Measurements from ENCODE around the gene IL1B. TPM values are rescaled to one million over a fixed set of nuclear protein-coding genes. Genes with fewer than 3 reads are reported as not detected.

The IL1B gene
- total RNA-seq, 2 experiments from 2014 or later = 3.8 to 5.6 TPM

- CTCF ChIA-PET = no interaction called here
- H3K4me1 Mint-ChIP-seq (ENCODE audit: low read depth) = no peaks in the 10 kb centered on the region
- Histone ChIP-seq H3K4me3 (ENCODE audit: low read length) (no peak overlapping the region), H3K4me1 (ENCODE audit: insufficient read depth, low read length) (no peaks in the 10 kb centered on the region), H3K27me3 (ENCODE audit: control insufficient read depth in 1 of 2, insufficient read depth in 2 of 2, low read length in 2 of 2) (no peaks in the 10 kb centered on the region), H3K27ac (ENCODE audit: low read depth in 1 of 2, low read length in 2 of 2) (no peak overlapping the region), H3K36me3 (ENCODE audit: insufficient read depth, low read length) (no peaks in the 10 kb centered on the region), H3K9me3 (ENCODE audit: control insufficient read depth in 1 of 2, insufficient read depth in 1 of 2, low read length in 2 of 2) (no peaks in the 10 kb centered on the region)
- no peak overlapping the region for H3K4me3 Mint-ChIP-seq
- no peaks in the 10 kb centered on the region for H3K9me3 Mint-ChIP-seq
- DNase-seq = peak in 1 of 14 experiments; percentile 22
- no peak for ATAC-seq (ENCODE audit: poor library complexity)
- POLR2A ChIA-PET = no interaction called here
- no peaks in the 10 kb centered on the region for H3K36me3 Mint-ChIP-seq (ENCODE audit: low read depth)
- H3K27ac Mint-ChIP-seq = no peak overlapping the region
- H3K27me3 Mint-ChIP-seq = peaks cover 11% of the 10 kb centered on the region
- intact Hi-C loops (cut with DNase I, micrococcal nuclease) = no loop called here
- TF ChIP-seq, protein P1, sequence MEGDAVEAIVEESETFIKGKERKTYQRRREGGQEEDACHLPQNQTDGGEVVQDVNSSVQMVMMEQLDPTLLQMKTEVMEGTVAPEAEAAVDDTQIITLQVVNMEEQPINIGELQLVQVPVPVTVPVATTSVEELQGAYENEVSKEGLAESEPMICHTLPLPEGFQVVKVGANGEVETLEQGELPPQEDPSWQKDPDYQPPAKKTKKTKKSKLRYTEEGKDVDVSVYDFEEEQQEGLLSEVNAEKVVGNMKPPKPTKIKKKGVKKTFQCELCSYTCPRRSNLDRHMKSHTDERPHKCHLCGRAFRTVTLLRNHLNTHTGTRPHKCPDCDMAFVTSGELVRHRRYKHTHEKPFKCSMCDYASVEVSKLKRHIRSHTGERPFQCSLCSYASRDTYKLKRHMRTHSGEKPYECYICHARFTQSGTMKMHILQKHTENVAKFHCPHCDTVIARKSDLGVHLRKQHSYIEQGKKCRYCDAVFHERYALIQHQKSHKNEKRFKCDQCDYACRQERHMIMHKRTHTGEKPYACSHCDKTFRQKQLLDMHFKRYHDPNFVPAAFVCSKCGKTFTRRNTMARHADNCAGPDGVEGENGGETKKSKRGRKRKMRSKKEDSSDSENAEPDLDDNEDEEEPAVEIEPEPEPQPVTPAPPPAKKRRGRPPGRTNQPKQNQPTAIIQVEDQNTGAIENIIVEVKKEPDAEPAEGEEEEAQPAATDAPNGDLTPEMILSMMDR (IDR thresholded peaks at IDR 0.05) = no peak
Measured at GRCh38 chr2:112787729-112788393, 48.7 kb downstream of the IL1B start.

DNA sequence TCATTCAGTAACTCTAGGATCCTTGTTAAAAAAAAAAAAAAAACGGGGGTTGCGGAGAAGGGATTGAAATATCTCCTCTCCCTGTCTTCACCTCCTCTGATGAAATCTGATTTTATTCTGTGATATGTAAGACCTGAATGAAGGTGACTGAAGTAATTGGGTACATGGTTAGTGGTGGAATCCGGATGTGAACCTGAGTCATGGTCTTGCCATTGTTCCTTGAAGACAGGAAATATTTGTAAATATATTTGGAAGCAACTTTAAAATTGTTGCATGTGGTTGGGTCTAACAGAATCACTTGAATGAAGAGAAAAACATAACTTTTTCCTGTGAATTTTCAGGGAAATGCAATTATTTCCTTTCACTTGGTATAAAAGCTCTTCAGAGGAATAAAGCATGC, 49.3 kb downstream of the IL1B start:
- Histone ChIP-seq H3K36me3 (ENCODE audit: insufficient read depth, low read length) (no peaks in the 10 kb centered on the region), H3K9me3 (ENCODE audit: control insufficient read depth in 1 of 2, insufficient read depth in 1 of 2, low read length in 2 of 2) (no peaks in the 10 kb centered on the region), H3K27me3 (ENCODE audit: control insufficient read depth in 1 of 2, insufficient read depth in 2 of 2, low read length in 2 of 2) (no peaks in the 10 kb centered on the region), H3K4me1 (ENCODE audit: insufficient read depth, low read length) (no peaks in the 10 kb centered on the region), H3K4me3 (ENCODE audit: low read length) (no peak overlapping the region), H3K27ac (ENCODE audit: low read depth in 1 of 2, low read length in 2 of 2) (no peak overlapping the region)
- CTCF ChIA-PET = no interaction called here
- Mint-ChIP-seq H3K4me1 (ENCODE audit: low read depth) (no peaks in the 10 kb centered on the region), H3K27me3 (peaks cover 11% of the 10 kb centered on the region), H3K36me3 (ENCODE audit: low read depth) (no peaks in the 10 kb centered on the region), H3K4me3 (no peak overlapping the region), H3K27ac (no peak overlapping the region), H3K9me3 (no peaks in the 10 kb centered on the region)
- no peak for DNase-seq
- intact Hi-C loops (cut with DNase I, micrococcal nuclease) = no loop called here
- TF ChIP-seq, protein P1 (IDR thresholded peaks at IDR 0.05) = no peak
- ATAC-seq (ENCODE audit: poor library complexity) = no peak
- POLR2A ChIA-PET = no interaction called here

DNA sequence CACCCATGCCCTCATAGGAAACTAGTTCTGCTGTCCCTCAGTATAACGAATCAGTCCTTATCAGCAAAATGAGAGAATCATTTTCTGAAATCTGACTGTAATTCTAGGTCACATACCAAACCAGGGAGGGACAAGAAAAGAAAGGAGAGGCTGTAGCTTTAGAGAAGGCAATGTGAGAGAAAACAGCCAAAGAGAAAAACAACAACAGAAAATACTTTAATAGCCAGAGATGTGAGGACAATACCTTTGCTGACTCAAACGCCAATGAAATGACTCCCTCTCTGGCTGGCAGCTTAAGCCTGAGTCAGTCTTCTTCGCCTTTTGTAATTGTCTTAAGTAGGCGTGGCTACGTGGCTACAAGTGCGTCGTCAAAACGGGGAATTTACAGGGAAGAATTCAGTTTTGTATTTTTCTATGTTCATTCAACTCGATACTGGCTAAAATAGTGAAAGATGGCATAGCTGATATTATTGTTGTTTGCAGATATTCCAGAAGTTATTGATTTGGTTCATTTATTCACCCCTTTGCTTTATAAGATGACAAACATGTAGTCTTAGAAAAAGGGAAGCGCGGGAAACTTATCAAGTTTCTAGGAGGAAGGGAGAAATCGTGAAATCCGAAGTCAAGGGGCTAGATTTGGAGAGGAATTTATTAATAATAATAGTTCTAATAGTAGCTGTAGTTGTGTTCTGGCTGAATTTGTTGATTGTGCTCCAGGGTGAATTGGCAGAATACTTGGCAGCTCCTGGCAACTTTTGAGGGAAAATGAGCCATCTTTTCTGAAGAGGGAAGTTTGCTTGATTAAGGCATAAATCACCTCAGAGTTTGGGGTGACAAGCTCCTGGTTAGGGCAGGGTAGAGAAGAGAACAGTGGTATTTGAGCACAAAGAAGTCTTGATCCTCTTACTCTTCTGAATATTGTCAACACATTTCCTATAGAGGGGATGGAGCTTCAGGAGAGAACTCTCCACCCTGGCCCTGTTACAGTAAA, 52.1 kb downstream of the IL1B start, which contains the start of gene IL1A:
Gene IL1A (minus strand): TSS at position 295 of the 991 bp plus-strand sequence. CDS start 723 bp downstream, outside the sequence.
- Histone ChIP-seq H3K27me3 (ENCODE audit: control insufficient read depth in 1 of 2, insufficient read depth in 2 of 2, low read length in 2 of 2) (no peaks in the 10 kb centered on the region), H3K4me3 (ENCODE audit: low read length) (no peak within 1 kb of the TSS), H3K27ac (ENCODE audit: low read depth in 1 of 2, low read length in 2 of 2) (no peak within 1 kb of the TSS), H3K9me3 (ENCODE audit: control insufficient read depth in 1 of 2, insufficient read depth in 1 of 2, low read length in 2 of 2) (no peaks in the 10 kb centered on the region), H3K4me1 (ENCODE audit: insufficient read depth, low read length) (no peaks in the 10 kb centered on the region), H3K36me3 (ENCODE audit: insufficient read depth, low read length) (no peaks in the 10 kb centered on the region)
- intact Hi-C loops (cut with DNase I, micrococcal nuclease) = no loop called here
- Mint-ChIP-seq H3K9me3 (no peaks in the 10 kb centered on the region), H3K4me3 (no peak within 1 kb of the TSS), H3K27ac (no peak within 1 kb of the TSS), H3K4me1 (ENCODE audit: low read depth) (no peaks in the 10 kb centered on the region), H3K27me3 (peaks cover 11% of the 10 kb centered on the region), H3K36me3 (ENCODE audit: low read depth) (no peaks in the 10 kb centered on the region)
- POLR2A ChIA-PET = no interaction called here
- peak in 2 of 14 experiments; percentile 56 to 67 for DNase-seq
- ATAC-seq (ENCODE audit: poor library complexity) = no peak
- CTCF ChIA-PET = no interaction called here
- TF ChIP-seq, protein P1 (IDR thresholded peaks at IDR 0.05) = no peak
